A673 (cell line): ENCODE measurements around the gene TMPRSS11F. TPM values are rescaled to one million over a fixed set of nuclear protein-coding genes. Genes with fewer than 3 reads are reported as not detected.

Experiments
- BruUV-seq: library from RNA; stranded (reverse); fragments of 400-500 nt; replicated peaks from 2 replicates; lab custom pipeline; 2021; lab: Mats Ljungman, UMichigan
- CTCF ChIA-PET: fragments of 300-600 bp; sonication (Branson Sonifier 250); formaldehyde crosslinking; loops from one replicate; lab custom pipeline; 2022; ENCODE audit warnings: antibody characterized with exemption; lab: Charles Lee
- POLR2A ChIA-PET: fragments of 300-600 bp; sonication (Branson Sonifier 250); formaldehyde crosslinking; loops from one replicate; lab custom pipeline; 2022; ENCODE audit warnings: antibody characterized with exemption; ENCODE audit not compliant: low non-redundant PET; lab: Charles Lee
- DNase-seq: peaks from one replicate; pipeline ENCODE4 v3.0.0-alpha.2; 2015; ENCODE audit warnings: low spot score
- H3K27ac ChIP-seq: fragments of 200-600 bp; sonication (generic); 2 replicates; pipeline ENCODE4 v1.5.1; 2016; ENCODE audit warnings: mixed run types, low read depth, mild to moderate bottlenecking, mixed read lengths, antibody characterized with exemption, low read length; ENCODE audit not compliant: poor library complexity, severe bottlenecking
- H3K27me3 ChIP-seq: fragments of 200-600 bp; sonication (generic); replicated peaks from 2 replicates; pipeline ENCODE4 v1.6.1; 2017; ENCODE audit warnings: mixed run types, low read depth, mild to moderate bottlenecking, mixed read lengths, antibody characterized with exemption, low read length; ENCODE audit not compliant: insufficient read depth, poor library complexity
- H3K36me3 ChIP-seq: fragments of 200-600 bp; sonication (generic); 2 replicates; pipeline ENCODE4 v1.6.1; 2016; ENCODE audit warnings: mixed run types, mild to moderate bottlenecking, mixed read lengths, antibody characterized with exemption, low read length; ENCODE audit not compliant: insufficient read depth, poor library complexity, severe bottlenecking
- H3K4me1 ChIP-seq: fragments of 200-600 bp; sonication (generic); 2 replicates; pipeline ENCODE4 v1.6.1; 2017; ENCODE audit warnings: mixed run types, mild to moderate bottlenecking, mixed read lengths, antibody characterized with exemption, low read length; ENCODE audit not compliant: insufficient read depth, poor library complexity, severe bottlenecking
- H3K4me3 ChIP-seq: fragments of 200-600 bp; sonication (generic); 2 replicates; pipeline ENCODE4 v1.5.1; 2016; ENCODE audit warnings: low read depth, mixed run types, mild to moderate bottlenecking, mixed read lengths, low read length; ENCODE audit not compliant: poor library complexity, severe bottlenecking
- H3K9me3 ChIP-seq: fragments of 200-600 bp; sonication (generic); 2 replicates; pipeline ENCODE4 v1.6.1; 2016; ENCODE audit warnings: mixed run types, low read depth, mild to moderate bottlenecking, mixed read lengths, antibody characterized with exemption, low read length; ENCODE audit not compliant: poor library complexity, severe bottlenecking
- EZH2 ChIP-seq: fragments of 200-600 bp; sonication (generic); IDR thresholded peaks from 2 replicates; pipeline ENCODE4 v1.6.1; 2017; ENCODE audit warnings: borderline replicate concordance, low read depth, mild to moderate bottlenecking, mixed read lengths, antibody characterized with exemption, low read length; ENCODE audit not compliant: poor library complexity, severe bottlenecking
- intact Hi-C: fragments of 100-400 bp; cut with micrococcal nuclease; formaldehyde crosslinking; loops from one replicate; pipeline ENCODE4 v1.10.0; 2022; ENCODE audit not compliant: unreplicated experiment
- total RNA-seq: library from RNA; stranded (reverse); gene quantifications from 2 replicates; pipeline ENCODE4 v1.2.3, GENCODE V29; 2021
- TF ChIP-seq, protein P1 (sequence below): fragments of 300-800, 200-600 bp; sonication (generic); conservative IDR thresholded peaks from 2 replicates; pipeline ENCODE4 v1.5.1; 2017; ENCODE audit warnings: low read depth, mild to moderate bottlenecking, antibody characterized with exemption, low read length, moderate library complexity, mixed read lengths

TMPRSS11F gene
- total RNA-seq, 1 experiment from 2014 or later, result not detected

DNA sequence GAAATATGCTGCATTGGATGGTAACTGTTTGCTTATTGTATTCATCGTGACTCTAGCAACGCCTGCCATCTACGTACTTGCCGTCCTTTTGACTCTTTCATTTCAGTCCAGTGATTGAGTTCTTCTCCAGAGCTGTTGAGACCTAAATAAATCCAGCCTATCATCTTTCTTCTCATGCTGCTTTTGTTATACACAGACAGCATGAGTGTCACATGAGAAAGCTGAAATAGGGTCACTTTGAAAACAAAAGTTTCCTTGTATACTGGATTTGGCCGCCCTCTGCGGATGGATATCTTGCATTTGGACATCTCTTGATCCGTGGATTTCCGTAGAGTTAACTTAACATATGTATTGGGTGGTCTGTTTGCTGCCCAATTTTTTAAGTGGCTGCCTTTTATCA, 67.2 kb downstream of the TMPRSS11F start:
- no peak for DNase-seq
- Histone ChIP-seq H3K36me3 (no peaks in the 10 kb centered on the region), H3K27ac (no peak overlapping the region), H3K27me3 (no peaks in the 10 kb centered on the region), H3K4me3 (no peak overlapping the region), H3K4me1 (no peaks in the 10 kb centered on the region), H3K9me3 (no peaks in the 10 kb centered on the region)
- CTCF ChIA-PET, result no interaction called here
- intact Hi-C loops, result no loop called here
- BruUV-seq, result no TSS peak
- POLR2A ChIA-PET, result no interaction called here
- no peak for TF ChIP-seq EZH2
- TF ChIP-seq, protein P1, sequence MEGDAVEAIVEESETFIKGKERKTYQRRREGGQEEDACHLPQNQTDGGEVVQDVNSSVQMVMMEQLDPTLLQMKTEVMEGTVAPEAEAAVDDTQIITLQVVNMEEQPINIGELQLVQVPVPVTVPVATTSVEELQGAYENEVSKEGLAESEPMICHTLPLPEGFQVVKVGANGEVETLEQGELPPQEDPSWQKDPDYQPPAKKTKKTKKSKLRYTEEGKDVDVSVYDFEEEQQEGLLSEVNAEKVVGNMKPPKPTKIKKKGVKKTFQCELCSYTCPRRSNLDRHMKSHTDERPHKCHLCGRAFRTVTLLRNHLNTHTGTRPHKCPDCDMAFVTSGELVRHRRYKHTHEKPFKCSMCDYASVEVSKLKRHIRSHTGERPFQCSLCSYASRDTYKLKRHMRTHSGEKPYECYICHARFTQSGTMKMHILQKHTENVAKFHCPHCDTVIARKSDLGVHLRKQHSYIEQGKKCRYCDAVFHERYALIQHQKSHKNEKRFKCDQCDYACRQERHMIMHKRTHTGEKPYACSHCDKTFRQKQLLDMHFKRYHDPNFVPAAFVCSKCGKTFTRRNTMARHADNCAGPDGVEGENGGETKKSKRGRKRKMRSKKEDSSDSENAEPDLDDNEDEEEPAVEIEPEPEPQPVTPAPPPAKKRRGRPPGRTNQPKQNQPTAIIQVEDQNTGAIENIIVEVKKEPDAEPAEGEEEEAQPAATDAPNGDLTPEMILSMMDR, result no peak

DNA sequence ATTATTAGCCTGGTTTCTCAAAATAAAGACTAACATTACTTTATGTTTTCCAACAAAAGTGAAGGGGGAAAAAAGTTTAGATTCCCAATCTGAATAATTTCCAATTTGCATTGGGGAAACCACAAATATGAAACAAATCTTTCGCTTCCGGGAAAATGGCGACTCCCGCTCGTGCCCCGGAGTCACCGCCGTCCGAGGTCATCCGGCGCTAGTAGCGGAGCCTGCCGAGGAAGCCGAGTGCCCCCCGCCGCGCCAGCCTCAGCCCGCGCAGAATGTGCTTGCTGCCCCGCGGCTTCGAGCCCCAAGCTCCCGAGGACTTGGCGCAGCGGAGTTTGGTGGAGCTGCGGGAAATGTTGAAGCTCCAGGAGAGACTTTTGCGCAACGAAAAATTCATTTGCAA, 91.4 kb downstream of the TMPRSS11F start:
- Histone ChIP-seq H3K4me3 (no peak overlapping the region), H3K27me3 (no peaks in the 10 kb centered on the region)
- CTCF ChIA-PET, result no interaction called here

DNA sequence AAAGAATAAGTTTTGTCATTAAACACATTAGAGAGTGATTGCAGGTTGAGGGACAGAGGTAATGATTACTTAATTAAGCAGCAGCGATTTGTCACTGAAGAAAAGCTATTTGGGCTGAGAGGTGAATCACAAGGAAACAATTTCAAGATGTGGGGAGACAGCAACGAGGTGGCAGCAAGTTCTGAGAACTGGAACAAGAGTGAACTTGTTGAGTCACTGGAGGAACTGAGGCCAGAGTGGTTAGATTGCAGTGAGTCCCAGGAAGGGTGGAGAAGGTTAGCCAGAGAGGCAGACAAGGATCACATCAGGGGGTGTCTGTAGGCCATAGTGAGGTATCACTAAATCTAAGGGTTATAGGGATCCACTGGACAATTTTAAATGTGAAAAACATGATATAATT, 108.5 kb downstream of the TMPRSS11F start:
- TF ChIP-seq, protein P1, result no peak
- TF ChIP-seq EZH2, result no peak
- intact Hi-C loops, result no loop called here
- no peaks in the 10 kb centered on the region for H3K9me3 ChIP-seq
- H3K27me3 ChIP-seq, result no peaks in the 10 kb centered on the region
- H3K27ac ChIP-seq, result no peak overlapping the region
- no peak overlapping the region for H3K4me3 ChIP-seq
- ChIA-PET CTCF (no interaction called here), POLR2A (no interaction called here)
- no peak for DNase-seq
- no peaks in the 10 kb centered on the region for H3K36me3 ChIP-seq
- no TSS peak for BruUV-seq
- no peaks in the 10 kb centered on the region for H3K4me1 ChIP-seq

More for the DNA sequence above, 91.4 kb downstream of the TMPRSS11F start:
- H3K27ac ChIP-seq, result no peak overlapping the region
- no TSS peak for BruUV-seq
- intact Hi-C loops, result no loop called here
- no peaks in the 10 kb centered on the region for H3K9me3 ChIP-seq
- H3K4me1 ChIP-seq, result no peaks in the 10 kb centered on the region
- H3K36me3 ChIP-seq, result no peaks in the 10 kb centered on the region
- no peak for DNase-seq
- no peak for TF ChIP-seq EZH2
- TF ChIP-seq, protein P1, result no peak
- POLR2A ChIA-PET, result no interaction called here
